ENCODE data around the gene GALNT10. TPM values are rescaled to one million over a fixed set of nuclear protein-coding genes. Genes with fewer than 3 reads are reported as not detected.

GALNT10 gene
- total and polyA plus RNA-seq, 2 of the 8 experiments (the other 6 are each of a cell fraction or from before 2014, with no cell fraction given), result 4.6 to 15.5 TPM

GRCh38 chr5:154342963-154343362, 152.4 kb downstream of the GALNT10 start:
- no peak overlapping the region for H4K8ac ChIP-seq (ENCODE audit: extremely low read depth, insufficient read depth, low read length)
- H3K27ac ChIP-seq (ENCODE audit: low read depth, low read length), result no peak overlapping the region
- H4K91ac ChIP-seq (replicated peaks; ENCODE audit: insufficient read length, low read length), result no peak overlapping the region
- no peak overlapping the region for H2BK15ac ChIP-seq (ENCODE audit: low read length)
- H3K9ac ChIP-seq (replicated peaks in 1 of 4; ENCODE audit: extremely low read depth in 1 of 4, low read depth in 3 of 4, low read length in 3 of 4), result no peak overlapping the region
- no peaks in the 10 kb centered on the region for H3K79me1 ChIP-seq (ENCODE audit: low read depth, low read length)
- H2AFZ ChIP-seq (ENCODE audit: low read length), result no peak overlapping the region
- no peak overlapping the region for H2BK20ac ChIP-seq (ENCODE audit: low read length)
- 92% methylated on average over 4 of the region's 4 CpGs; no CpG with 5 or more reads in 1 of the 2 experiments for WGBS, 2 experiments (ENCODE audit: extremely low coverage in 1 of 2, insufficient coverage in 1 of 2, insufficient read length in 1 of 2, insufficient replicate concordance in 2 of 2, low coverage in 1 of 2, low lambda C conversion rate in 2 of 2, missing lambda C conversion rate in 1 of 2)
- H2BK12ac ChIP-seq (ENCODE audit: low read depth, low read length), result no peak overlapping the region
- H2BK120ac ChIP-seq (replicated peaks; ENCODE audit: low read depth, low read length), result no peak overlapping the region
- H3K4ac ChIP-seq (replicated peaks; ENCODE audit: insufficient read length, low read depth, low read length), result no peak overlapping the region
- H3K14ac ChIP-seq (ENCODE audit: insufficient read length), result no peak overlapping the region
- no peak overlapping the region for H3K4me2 ChIP-seq (ENCODE audit: insufficient read depth in 1 of 2, low read depth in 2 of 2, low read length in 2 of 2)
- FAIRE-seq (no peak), DNase-seq (ENCODE audit: low read depth in 1 of 2, low spot score in 2 of 2) (no peak)
- no peaks in the 10 kb centered on the region for H3K9me3 ChIP-seq (ENCODE audit: insufficient read depth in 2 of 2, low read depth in 1 of 2, low read length in 1 of 2)
- no peak overlapping the region for H3K18ac ChIP-seq (ENCODE audit: extremely low read depth, low read length)
- H3K4me1 ChIP-seq (replicated peaks in 1 of 4; ENCODE audit: control insufficient read depth in 3 of 4, insufficient read depth in 4 of 4, low read length in 3 of 4), result peaks cover 0 to 3% (median 0%) of the 10 kb centered on the region in 4 experiments; a peak in 2 of 7 replicates
- H3K36me3 ChIP-seq (ENCODE audit: control insufficient read depth in 2 of 4, insufficient read depth in 4 of 4, low read length in 3 of 4), result no peaks in the 10 kb centered on the region
- no peak overlapping the region for H2AK5ac ChIP-seq (ENCODE audit: low read depth, low read length)
- ChIA-PET CTCF (ENCODE audit: partially characterized antibody) (interaction anchor here (1.0 kb wide), 1 partner anchor 62 kb away, joined by 4 read pairs; no protein-coding TSS in a partner anchor), POLR2A (ENCODE audit: partially characterized antibody) (no interaction called here)
- no peak overlapping the region for H3K56ac ChIP-seq (replicated peaks; ENCODE audit: insufficient read length, low read depth, low read length)
- H3K23ac ChIP-seq (ENCODE audit: insufficient read length), result no peak overlapping the region
- H2BK5ac ChIP-seq (ENCODE audit: low read depth, low read length), result no peak overlapping the region
- H3K27me3 ChIP-seq (replicated peaks in 1 of 4; ENCODE audit: control insufficient read depth in 3 of 4, extremely low read depth in 1 of 4, insufficient read depth in 3 of 4, low read length in 3 of 4), result no peaks in the 10 kb centered on the region
- no peak overlapping the region for H3K4me3 ChIP-seq (ENCODE audit: extremely low read depth in 1 of 4, insufficient read depth in 2 of 4, low read depth in 3 of 4, low read length in 4 of 4)
- H3K23me2 ChIP-seq (ENCODE audit: low read depth, low read length), result no peaks in the 10 kb centered on the region
- H4K5ac ChIP-seq (ENCODE audit: insufficient read length, low read depth, low read length), result no peak overlapping the region
- TF ChIP-seq CBX8 (IDR thresholded peaks at IDR 0.05; ENCODE audit: borderline replicate concordance, low read depth, low read length) (no peak), GABPA (IDR thresholded peaks at IDR 0.05; ENCODE audit: borderline replicate concordance, insufficient read depth, low read length) (no peak)
- H4K20me1 ChIP-seq (replicated peaks in 1 of 2; ENCODE audit: control insufficient read depth in 1 of 2, insufficient read depth in 2 of 2, low read length in 2 of 2), result no peaks in the 10 kb centered on the region
- no peaks in the 10 kb centered on the region for H3K79me2 ChIP-seq (ENCODE audit: control insufficient read depth in 1 of 2, insufficient read depth in 2 of 2, low read length in 2 of 2)
